GM21528 (cell line): ENCODE measurements around the gene DUSP11.
"Not testable (repeated sequence)": the region's sequence is repeated elsewhere in the genome, so short reads cannot be mapped to it uniquely, and the experiment has no call there.

Experiments
- ATAC-seq: cut with Tn5 transposase; IDR thresholded peaks from one replicate; pipeline ENCODE4 v1.9.1; 2021; ENCODE audit warnings: mild to moderate bottlenecking, moderate library complexity; ENCODE audit not compliant: unreplicated experiment, low FRiP score

DUSP11 gene

DNA sequence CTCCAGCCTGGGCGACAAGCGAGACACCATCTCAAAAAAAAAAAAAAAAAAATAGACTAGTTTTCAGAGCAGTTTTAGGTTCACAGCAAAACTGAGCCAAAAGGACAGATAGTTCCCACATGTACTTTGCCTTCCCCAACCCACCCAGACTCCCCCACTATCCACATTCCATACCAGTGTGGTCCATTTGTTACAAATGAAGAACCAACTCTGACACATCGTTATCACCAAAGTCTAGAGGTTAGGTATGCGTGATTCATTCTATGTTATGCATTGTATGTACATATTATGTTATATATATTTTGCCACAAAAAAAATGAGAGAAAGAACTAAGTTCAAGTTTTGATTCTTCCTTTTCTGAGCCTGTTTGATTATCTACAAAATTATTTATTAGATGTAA is 3.5 kb downstream of the DUSP11 start:
- ATAC-seq = no peak

DNA sequence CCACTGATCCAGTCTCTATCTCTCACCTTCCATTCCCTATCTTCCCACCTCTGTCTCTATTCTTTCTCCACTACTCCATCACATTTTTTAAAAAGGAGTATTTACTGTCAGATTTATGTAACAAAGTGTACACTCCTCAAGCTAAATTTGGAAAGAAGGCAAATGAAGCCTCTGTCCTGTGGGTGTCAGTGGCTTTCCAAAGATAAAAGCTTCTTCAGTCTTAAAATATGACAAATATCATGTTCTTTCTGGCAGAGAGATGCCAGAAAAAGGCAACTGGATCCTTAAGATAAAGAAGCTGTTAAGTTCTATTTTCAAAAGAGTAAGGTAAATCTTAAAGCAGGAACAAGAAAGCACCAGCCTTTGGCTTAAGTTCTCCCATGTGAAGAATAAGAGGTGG is 7.1 kb downstream of the DUSP11 start:
- ATAC-seq = no peak

DNA sequence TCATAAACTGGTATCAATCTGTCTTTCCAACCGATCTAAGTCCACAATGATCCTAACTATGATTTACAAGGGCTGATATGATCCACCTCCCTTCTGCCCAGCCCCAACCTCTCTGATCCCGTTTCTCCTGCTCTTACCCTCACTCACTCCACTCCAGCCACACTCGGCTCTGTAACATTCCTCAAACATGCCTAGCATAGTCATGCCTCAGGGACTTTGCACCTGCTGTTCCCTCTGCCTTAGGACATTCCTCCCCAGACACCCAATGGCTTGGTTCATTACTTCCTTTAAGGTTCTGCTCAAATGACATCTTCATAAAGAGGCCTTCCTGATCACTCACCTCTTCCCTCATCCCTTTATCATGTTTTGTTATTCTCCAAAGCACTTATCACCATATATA is 9.2 kb downstream of the DUSP11 start:
- no peak for ATAC-seq

DNA sequence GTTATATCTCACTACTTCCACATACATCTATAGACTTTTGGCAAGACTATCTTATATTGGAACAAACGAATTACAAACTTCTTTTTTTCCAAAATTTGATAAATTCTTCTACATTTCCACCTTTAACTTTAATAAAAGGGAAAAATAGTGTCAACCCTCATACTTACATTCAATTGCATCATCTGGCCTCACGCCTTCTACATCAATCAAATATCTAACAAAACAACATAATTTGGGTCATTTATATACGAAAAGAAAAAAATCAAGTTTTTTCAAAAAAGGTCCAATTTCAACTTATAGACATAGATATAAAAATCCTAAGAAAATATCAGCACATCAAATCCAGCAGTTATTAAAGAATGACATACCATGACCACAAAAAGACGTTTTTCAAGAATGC is 12.9 kb downstream of the DUSP11 start:
- no peak for ATAC-seq

DNA sequence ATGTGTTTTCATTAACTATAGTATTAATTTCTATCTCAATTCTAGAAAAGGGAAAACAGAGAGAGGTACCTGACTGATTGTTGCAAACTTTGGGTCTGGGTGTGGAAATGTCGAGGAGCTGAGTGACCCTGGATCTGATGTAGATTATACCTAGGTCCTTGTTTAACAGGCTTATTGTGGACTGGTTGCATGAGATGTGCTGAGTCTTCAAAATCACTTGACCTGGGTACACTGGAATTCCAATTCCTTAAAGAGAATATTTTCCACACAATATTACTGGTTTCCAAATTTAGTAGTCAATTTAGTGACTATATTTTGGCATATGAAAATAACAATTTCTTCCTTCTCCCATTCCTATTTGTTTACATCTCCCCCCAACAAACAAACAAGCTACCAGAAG is 13.6 kb downstream of the DUSP11 start:
- ATAC-seq = no peak

DNA sequence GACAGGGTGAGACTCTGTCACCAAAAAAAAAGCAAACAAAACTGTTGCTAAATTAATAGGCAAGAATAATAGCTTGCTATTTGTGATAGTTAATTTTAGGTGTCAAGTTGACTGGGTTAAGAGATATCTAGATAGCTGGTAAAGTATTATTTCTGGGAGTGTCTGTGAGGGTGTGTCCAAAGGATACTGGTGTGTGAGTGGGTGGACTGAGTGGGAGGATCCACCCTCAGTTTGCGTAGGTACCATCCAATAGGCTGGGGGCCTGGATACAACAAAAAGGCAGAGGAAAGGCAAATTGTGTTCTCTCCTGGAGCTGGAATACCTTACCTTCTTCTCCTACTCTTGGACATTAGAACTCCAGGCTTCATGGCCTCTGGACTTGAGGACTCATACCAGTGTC is 15.0 kb downstream of the DUSP11 start:
- ATAC-seq = no peak

DNA sequence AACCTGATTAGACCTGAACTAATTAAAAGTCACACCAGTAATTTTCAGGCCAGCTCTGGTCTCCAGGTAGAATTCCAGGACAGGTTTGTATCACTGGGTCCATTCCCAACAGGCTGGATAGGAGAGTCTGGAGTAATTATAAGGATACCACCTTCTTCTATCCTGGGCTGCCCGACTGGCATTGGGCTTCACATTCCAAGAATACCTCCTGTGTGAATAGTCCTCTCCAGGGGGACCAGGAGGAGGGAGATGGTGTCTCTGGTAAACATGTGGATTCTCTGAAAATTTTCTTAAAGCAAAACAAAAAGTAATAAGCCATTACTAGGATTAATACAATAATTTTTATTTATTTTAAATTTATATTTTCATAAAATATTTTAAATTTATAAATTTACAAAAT is 17.3 kb downstream of the DUSP11 start:
- no peak for ATAC-seq

DNA sequence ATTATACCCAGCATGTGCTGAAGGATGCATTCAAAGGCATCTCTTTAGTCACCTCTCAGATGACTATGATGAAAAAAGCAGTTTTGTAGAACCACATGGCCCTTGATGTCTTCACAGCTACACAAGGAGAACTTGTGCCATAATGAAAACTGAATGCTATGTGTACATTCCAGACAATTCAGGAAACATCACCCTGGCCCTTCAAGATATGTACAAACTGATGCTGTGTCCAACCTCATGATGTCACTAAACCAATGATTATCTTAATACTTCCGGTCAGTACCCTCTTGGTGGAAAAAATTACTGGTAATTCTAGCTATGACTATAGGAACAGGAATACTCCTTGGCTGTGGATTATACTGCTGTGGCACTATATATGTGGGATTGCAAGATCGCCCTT is 20.0 kb downstream of the DUSP11 start:
- ATAC-seq = no peak

DNA sequence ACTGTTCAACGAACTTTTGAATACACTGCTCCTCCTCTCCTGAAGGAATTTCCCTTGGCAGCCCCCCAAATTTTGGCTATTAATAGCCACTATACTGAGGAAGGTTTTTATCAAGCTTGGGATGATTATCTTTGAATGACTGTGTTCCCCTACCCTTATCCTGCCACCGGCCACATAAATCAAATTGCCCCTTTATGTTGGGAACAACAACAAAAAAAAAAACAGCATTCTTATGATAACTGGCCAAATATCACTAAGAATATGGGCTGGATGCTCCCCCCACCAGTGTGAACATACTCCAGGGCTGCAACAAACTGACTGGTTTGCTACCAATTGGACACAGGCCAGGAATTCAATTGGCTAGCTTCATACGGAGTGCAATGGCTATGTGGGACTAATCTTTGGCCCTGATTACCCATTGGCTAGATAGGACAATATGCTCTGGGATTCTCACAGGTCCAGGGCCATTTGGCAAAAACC is 20.6 kb downstream of the DUSP11 start:
- ATAC-seq = no peak

DNA sequence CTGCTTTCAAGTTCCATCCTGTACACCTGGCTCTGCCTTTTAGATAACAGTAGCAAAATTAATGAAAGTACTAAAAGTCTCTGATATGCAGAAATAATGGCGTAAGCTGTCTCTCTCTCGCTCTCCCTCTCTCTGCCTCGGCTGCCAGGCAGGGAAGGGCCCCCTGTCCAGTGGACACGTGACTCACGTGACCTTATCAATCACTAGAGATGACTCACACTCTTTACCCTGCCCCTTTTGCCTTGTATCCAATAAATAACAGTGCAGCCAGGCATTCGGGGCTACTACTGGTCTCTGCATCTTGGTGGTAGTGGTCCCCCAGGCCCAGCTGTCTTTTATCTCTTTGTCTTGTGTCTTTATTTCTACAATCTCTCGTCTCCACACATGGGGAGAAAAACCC is 25.6 kb downstream of the DUSP11 start:
- ATAC-seq = not testable (repeated sequence)

DNA sequence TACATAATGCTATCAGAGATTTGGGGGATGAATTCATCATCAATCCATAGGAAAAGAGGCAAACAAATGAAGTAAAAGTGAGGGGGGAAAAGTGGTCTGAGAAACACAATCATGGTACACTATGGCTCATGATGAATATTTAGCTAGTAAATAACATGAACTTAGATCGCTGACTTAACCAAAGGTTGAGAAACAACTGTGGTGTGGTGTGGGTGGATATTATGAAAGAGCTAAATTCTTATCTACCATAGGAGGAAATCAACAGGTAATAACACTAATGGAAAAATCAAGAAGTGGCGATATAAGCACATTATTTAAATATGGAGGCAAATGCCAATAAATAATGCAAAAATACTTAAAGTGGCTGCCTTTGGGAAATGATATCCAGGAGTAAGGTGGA is 30.6 kb downstream of the DUSP11 start:
- no peak for ATAC-seq

DNA sequence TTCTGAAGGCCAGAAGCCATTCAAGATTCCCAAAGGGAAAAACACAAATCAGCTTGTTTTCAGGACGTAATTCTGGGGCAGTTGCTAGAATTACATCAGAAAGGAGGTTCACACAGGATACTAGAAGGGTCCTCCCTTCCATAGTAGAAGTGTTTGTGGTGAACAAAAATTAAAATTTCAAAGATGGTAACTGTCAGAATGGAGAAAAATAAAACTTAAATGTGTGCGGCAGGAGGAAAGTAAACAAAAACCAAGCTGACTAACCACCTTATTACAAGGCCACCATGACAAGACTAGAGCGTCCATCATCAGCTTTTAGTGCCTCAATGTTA is 33.1 kb downstream of the DUSP11 start:
- no peak for ATAC-seq

DNA sequence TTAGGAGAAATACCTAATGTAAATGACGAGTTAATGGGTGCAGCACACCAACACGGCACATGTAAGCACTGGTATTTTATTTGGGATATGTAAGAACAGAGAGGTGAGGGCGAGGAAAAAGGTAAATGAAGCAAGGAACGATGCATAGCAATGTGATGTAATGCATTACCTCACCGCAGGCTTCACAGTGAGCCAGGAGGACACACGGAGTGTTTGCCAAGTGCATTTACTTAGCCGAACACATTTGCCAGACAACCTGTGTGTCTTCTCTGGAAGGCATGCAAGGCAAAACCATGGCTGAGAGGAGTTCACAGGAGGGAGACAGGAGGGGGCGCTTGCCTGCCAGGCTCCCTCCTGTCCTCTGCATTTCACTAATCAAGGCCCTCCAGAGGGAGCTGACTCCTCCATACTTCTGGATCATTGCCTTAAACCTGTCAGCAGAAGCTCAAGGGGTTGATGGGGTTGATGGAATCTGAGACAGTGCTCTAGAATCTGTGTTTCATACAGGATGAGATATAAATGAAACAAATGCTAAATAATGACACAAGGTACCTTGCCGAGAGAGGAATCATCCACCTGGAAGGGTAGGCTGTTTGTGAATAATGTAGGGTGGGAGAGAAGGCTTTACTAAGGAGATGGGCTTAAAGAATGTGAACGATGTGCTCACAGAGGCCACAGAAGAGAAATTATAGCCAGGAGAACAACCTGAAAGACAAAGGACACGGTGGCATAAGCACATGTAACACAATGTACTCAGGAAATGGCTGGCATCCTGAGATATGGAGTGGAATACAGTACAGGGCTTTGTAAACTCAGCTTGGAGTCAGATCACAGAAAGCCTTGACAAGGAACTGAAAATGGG is 33.7 kb downstream of the DUSP11 start:
- no peak for ATAC-seq

DNA sequence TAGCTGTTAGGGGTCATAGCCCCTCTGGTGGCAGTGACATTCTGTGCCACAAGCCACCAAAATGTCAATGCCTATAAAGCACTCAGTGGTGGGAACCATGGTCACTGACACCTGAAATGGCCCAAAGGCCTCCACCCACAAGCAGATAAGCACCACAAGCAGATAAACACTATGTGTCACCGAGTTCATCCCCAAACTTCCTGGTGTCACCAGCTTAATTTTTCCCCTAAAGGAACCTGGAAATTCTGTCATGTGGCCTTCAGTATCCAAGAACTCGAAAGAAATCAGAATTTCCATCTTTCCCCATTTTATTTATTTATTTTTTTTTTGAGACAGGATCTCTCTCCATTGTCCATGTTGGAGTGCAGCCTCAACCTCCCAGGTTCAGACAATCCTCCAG is 39.1 kb downstream of the DUSP11 start:
- ATAC-seq = no peak

DNA sequence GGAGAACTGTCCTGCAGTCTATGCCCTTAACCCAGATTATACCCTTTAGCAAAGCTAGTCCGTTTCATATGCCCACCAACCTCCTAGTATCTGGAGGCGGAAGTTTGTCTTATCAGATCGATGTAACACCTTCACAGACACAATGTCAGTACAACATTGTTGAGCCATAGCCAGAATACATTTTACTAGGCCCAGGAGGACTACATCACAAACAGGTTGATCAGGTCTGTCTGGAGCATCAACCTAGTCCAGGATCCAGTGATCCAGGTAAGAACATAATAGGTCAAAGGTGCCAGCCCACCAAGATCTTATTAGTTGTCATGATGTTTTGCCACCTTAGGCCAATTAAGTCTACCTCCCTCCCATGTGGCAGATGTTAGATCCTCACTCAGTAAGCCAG is 40.8 kb downstream of the DUSP11 start:
- ATAC-seq = no peak

DNA sequence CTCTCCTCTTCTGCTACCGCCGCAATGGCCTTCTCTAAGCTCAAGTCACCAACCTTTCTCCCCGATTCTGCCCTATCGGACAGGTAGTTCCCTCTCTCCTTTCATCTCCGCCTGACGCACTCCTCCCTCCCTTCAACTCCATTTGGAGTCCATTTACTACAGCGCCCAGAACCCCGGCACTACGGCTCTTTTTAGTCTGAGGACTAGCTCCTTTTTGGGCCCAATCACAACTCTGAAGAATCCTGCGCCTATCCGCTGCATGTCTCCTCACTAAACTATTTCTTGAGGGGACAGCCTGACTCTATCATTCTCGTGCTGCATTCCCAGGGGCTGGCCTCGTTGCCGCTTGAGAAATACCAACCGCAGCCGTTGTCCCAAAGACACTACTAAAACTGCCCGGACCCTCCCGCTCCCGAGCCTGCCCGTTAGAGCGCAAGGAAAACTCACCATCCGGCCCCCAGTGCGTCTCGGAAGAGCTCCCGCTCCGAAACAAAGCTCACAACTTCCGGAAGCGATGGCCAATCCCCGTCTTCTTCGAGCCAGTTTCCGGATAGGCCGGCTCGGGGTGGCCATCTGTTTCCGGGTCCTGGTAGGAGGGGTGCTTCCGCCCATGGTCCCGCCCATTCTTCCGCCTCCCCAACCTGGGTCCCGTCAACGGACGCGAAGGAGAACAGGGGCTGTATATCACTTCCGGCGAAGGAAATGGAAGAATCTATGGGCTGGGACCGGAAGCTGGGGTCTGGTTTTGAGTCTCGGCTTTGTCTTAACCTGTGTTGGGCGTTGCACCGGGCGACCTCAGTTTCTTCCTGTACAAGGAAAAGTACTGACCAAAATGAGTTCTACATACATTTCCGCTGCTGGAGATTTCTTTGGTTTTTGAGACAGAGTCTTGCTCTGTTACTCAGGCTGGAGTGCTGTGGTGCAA is 42.8 kb downstream of the DUSP11 start, which contains the start of gene TPRKB:
TSS of gene TPRKB (minus strand) at position 491 of the 925 bp plus-strand sequence. CDS start 2,776 bp downstream, outside the sequence.
- peak; percentile 90 for ATAC-seq

DNA sequence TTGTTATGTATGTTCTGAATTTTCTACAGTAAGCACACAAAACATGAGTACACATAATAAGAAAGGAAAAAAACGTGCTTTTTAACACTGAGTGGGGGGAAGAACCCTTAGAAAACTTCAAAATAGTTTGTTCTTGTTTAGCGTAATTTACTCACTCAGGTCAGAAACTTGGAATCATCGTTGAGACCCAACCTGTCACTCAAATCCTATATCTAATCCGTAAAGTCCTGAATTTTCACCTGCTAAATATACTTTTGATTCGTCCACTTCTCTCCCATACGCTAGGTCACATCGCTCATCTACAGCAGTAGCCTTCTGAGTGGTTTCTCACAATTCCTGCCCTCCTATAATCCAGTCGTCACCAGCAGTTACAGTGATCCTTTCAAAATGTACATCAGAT is 43.5 kb downstream of the DUSP11 start:
- no peak for ATAC-seq

DNA sequence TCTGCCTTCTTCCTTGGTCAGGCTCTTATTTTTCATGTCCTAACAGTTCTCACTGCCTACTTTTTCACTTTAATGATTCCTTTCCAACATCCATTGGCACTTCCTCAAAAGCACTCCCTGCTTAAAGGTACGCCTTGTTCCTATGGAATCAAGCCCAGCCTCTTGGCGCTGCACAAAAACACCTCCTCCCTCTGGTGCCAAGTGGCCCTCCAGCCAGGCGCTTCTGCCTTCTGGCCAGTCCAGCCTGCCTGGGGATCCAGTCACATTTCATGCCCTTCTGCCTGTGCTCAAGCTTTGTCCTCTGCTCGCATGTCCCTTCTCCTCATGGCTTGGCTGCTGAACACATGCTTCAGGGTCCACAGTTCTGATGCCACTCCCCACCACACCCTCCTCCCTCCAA is 49.1 kb downstream of the DUSP11 start:
- no peak for ATAC-seq

DNA sequence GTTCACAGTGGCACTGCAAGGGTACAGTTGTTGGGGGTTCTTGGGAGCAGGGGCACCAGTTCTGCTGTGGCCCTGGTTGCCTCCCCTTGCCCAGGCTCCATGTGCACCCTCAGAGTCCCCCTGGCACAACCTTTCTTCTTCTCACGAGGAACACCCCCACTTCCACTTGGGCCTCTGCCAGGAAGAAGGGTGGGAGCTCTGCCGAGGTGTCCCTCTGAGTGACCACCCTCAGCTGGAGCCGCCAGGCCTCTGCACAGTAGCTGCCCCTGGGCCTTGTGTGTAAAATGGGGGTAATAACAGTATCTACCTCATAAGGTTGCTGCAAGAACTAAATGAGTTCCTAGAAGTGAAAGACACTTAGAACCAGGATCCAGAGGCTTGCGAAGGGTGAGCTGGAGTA is 51.2 kb downstream of the DUSP11 start:
- no peak for ATAC-seq

DNA sequence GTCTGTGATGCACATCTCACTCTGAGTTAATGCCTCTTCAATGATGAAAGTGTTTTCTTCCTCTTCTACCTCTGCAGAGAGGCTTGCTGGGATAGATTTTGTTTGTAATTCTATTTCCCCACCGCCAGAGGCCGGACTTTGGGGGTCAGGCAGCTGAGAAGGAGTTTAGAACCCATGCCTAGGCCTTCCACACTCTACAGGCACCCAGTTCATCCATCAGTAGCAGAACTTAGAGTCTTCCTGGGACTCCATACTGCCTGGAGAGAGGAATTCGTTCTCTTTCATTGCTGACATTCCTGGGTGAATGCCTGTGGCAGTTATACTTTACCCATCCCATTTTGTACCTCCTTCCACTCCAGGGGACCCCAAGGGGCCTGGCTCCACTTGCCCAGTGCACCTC is 51.9 kb downstream of the DUSP11 start:
- ATAC-seq = no peak

DNA sequence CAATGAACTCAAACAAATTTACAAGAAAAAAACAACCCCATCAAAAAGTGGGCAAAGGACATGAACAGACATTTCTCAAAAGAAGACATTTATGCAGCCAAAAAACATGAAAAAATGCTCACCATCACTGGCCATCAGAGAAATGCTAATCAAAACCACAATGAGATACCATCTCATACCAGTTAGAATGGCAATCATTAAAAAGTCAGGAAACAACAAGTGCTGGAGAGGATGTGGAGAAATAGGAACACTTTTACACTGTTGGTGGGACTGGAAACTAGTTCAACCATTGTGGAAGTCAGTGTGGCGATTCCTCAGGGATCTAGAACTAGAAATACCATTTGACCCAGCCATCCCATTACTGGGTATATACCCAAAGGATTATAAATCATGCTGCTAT is 53.2 kb downstream of the DUSP11 start:
- not testable (repeated sequence) for ATAC-seq
